A673 (cell line): Measurements from ENCODE around the gene GMEB2.
"Not testable (repeated sequence)": the region's sequence is repeated elsewhere in the genome, so short reads cannot be mapped to it uniquely, and the experiment has no call there.

ENCODE experiments used
- EZH2 ChIP-seq: fragments of 200-600 bp; sonication (generic); IDR thresholded peaks from 2 replicates; pipeline ENCODE4 v1.6.1; 2017; ENCODE audit warnings: borderline replicate concordance, low read depth, mild to moderate bottlenecking, mixed read lengths, antibody characterized with exemption, low read length; ENCODE audit not compliant: poor library complexity, severe bottlenecking
- TF ChIP-seq, protein P1 (sequence below): fragments of 300-800, 200-600 bp; sonication (generic); conservative IDR thresholded peaks from 2 replicates; pipeline ENCODE4 v1.5.1; 2017; ENCODE audit warnings: low read depth, mild to moderate bottlenecking, antibody characterized with exemption, low read length, moderate library complexity, mixed read lengths

DNA sequence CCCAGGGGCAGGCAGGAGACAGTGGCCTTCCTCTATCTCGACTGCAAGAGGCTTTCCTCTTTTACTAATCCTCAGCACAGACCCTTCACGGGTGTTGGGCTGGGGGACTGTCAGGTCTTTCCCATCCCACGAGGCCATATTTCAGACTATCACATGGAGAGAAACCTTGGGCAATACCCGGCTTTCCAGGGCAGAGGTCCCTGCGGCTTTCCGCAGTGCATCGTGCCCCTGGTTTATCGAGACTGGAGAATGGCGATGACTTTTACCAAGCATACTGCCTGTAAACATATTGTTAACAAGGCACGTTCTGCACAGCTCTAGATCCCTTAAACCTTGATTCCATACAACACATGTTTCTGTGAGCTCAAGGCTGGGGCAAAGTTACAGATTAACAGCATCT, 33.3 kb upstream of the GMEB2 start:
- TF ChIP-seq EZH2: not testable (repeated sequence)
- TF ChIP-seq, protein P1, sequence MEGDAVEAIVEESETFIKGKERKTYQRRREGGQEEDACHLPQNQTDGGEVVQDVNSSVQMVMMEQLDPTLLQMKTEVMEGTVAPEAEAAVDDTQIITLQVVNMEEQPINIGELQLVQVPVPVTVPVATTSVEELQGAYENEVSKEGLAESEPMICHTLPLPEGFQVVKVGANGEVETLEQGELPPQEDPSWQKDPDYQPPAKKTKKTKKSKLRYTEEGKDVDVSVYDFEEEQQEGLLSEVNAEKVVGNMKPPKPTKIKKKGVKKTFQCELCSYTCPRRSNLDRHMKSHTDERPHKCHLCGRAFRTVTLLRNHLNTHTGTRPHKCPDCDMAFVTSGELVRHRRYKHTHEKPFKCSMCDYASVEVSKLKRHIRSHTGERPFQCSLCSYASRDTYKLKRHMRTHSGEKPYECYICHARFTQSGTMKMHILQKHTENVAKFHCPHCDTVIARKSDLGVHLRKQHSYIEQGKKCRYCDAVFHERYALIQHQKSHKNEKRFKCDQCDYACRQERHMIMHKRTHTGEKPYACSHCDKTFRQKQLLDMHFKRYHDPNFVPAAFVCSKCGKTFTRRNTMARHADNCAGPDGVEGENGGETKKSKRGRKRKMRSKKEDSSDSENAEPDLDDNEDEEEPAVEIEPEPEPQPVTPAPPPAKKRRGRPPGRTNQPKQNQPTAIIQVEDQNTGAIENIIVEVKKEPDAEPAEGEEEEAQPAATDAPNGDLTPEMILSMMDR: not testable (repeated sequence)
